Panc1 (cell line): ENCODE data around the gene TNPO2. TPM values are rescaled to one million over a fixed set of nuclear protein-coding genes. Genes with fewer than 3 reads are reported as not detected.
A peak's percentile ranks its signal among the peaks of the same experiment; 100 is the strongest.

Source experiments
- ATAC-seq: fragments of 200-7000 bp; cut with Tn5 transposase; 2 replicates; pipeline ENCODE4 v1.9.1; 2020; ENCODE audit warnings: mild to moderate bottlenecking, moderate library complexity
- BruUV-seq: library from RNA; stranded (reverse); fragments of 400-500 nt; replicated peaks from 2 replicates; lab custom pipeline; 2021; lab: Mats Ljungman, UMichigan
- CTCF ChIA-PET: fragments of 300-600 bp; sonication (Branson Sonifier 250); formaldehyde crosslinking; loops from one replicate; lab custom pipeline; 2022; ENCODE audit warnings: antibody characterized with exemption; lab: Charles Lee
- POLR2A ChIA-PET: fragments of 300-600 bp; sonication (Branson Sonifier 250); formaldehyde crosslinking; loops from one replicate; lab custom pipeline; 2022; ENCODE audit warnings: antibody characterized with exemption; lab: Charles Lee
- DNase-seq: peaks from one replicate; pipeline ENCODE4 v3.0.0-alpha.2; 2010; ENCODE audit warnings: low read depth, low spot score
- H3K27ac ChIP-seq: 2 replicates; pipeline ENCODE4 v1.5.1; 2011; ENCODE audit warnings: mild to moderate bottlenecking, low read length, inconsistent platforms
- H3K27me3 ChIP-seq: fragments of 200-500 bp; sonication (Bioruptor generic); 2 replicates; pipeline ENCODE4 v1.6.0; 2014; ENCODE audit warnings: low read length, inconsistent platforms; ENCODE audit not compliant: control insufficient read depth, insufficient read depth
- H3K36me3 ChIP-seq: fragments of 200-500 bp; sonication (Bioruptor generic); 2 replicates; pipeline ENCODE4 v1.5.1; 2014; ENCODE audit warnings: inconsistent platforms, mild to moderate bottlenecking, low read length, moderate library complexity; ENCODE audit not compliant: control insufficient read depth, insufficient read depth
- H3K4me1 ChIP-seq: 2 replicates; pipeline ENCODE4 v1.5.1; 2011; ENCODE audit warnings: inconsistent platforms, mild to moderate bottlenecking, low read length, moderate library complexity; ENCODE audit not compliant: control insufficient read depth, insufficient read depth
- H3K4me3 ChIP-seq, 2 experiments: 2 replicates each; pipeline ENCODE4 v1.5.1; 2011 to 2012; ENCODE audit warnings: low read depth in 2 of 2, low read length in 2 of 2, mild to moderate bottlenecking in 2 of 2, inconsistent platforms in 1 of 2, moderate library complexity in 1 of 2
- H3K9me3 ChIP-seq: fragments of 200-500 bp; sonication (Bioruptor generic); 2 replicates; pipeline ENCODE4 v1.5.1; 2014; ENCODE audit warnings: low read depth, mild to moderate bottlenecking, inconsistent platforms, low read length, moderate library complexity; ENCODE audit not compliant: control insufficient read depth, insufficient read depth
- CTCF ChIP-seq: fragments of 450-650 bp; IDR thresholded peaks from 2 replicates; pipeline ENCODE4 v1.5.1; 2017; ENCODE audit warnings: mild to moderate bottlenecking
- POLR2AphosphoS5 ChIP-seq: IDR thresholded peaks from 2 replicates; pipeline ENCODE4 v1.6.1; 2012; ENCODE audit warnings: mild to moderate bottlenecking, low read depth, low read length, moderate library complexity
- REST ChIP-seq, 2 experiments: IDR thresholded peaks; 2 replicates each; pipeline ENCODE4 v1.6.1; 2011 to 2012; ENCODE audit warnings: low read depth in 2 of 2, control low read depth in 1 of 2, low read length in 1 of 2, mild to moderate bottlenecking in 1 of 2, moderate library complexity in 1 of 2; ENCODE audit not compliant: insufficient read depth in 1 of 2
- SIN3A ChIP-seq: IDR thresholded peaks from 2 replicates; pipeline ENCODE4 v1.6.1; 2012; ENCODE audit warnings: low read depth, mild to moderate bottlenecking, low read length, moderate library complexity, borderline replicate concordance; ENCODE audit not compliant: insufficient read depth
- TCF7L2 ChIP-seq: IDR thresholded peaks from 2 replicates; pipeline ENCODE4 v1.6.1; 2011; ENCODE audit warnings: mild to moderate bottlenecking, low read depth, low read length, inconsistent platforms
- in situ Hi-C: cut with HindIII; loops from 2 replicates; pipeline ENCODE4 v1.10.0; 2016; ENCODE audit warnings: low sequenced_read_pairs, low pct_unique_long_range_greater_than_20kb
- intact Hi-C: fragments of 100-400 bp; cut with micrococcal nuclease; formaldehyde crosslinking; loops from one replicate; pipeline ENCODE4 v1.10.0; 2022; ENCODE audit not compliant: unreplicated experiment
- total RNA-seq: library from RNA; stranded (reverse); gene quantifications from one replicate; pipeline ENCODE4 v1.2.1, GENCODE V29; 2021; ENCODE audit not compliant: unreplicated experiment

The TNPO2 gene
- total RNA-seq, 1 experiment from 2014 or later: 83.3 TPM

- in situ Hi-C loops (no loop called here), intact Hi-C loops (loop anchor here (10.0 kb wide), 1 partner anchor 112 kb away; no protein-coding TSS in a partner anchor)
- ChIA-PET CTCF (interaction anchor here (0.6 kb wide), 1 partner anchor 1837 kb away, joined by 3 read pairs; no protein-coding TSS in a partner anchor), POLR2A (interaction anchor here (0.5 kb wide), 1 partner anchor 105 kb away, joined by 3 read pairs; no protein-coding TSS in a partner anchor)
- Histone ChIP-seq H3K4me1 (no peaks in the 10 kb centered on the region), H3K36me3 (peaks cover 4% of the 10 kb centered on the region; the same call in 1 of the 2 replicates), H3K4me3 (no peak overlapping the region), H3K27me3 (no peaks in the 10 kb centered on the region), H3K9me3 (no peaks in the 10 kb centered on the region), H3K27ac (no peak overlapping the region)
- DNase-seq (no peak), ATAC-seq (no peak)
- BruUV-seq: no TSS peak
- no peak for TF ChIP-seq REST (IDR thresholded peaks at IDR 0.05; ENCODE audit: insufficient read depth in 1 of 2, low read depth in 2 of 2, low read length in 1 of 2)
- TF ChIP-seq CTCF: no peak
- TF ChIP-seq TCF7L2: no peak
- no peak for TF ChIP-seq SIN3A
- no peak for TF ChIP-seq POLR2AphosphoS5
These were observed 46.8 kb downstream of the TNPO2 start for GRCh38 chr19:12676928-12677327.

GRCh38 chr19:12676384-12676792 is 47.3 kb downstream of the TNPO2 start:
- TF ChIP-seq TCF7L2 (no peak), REST (IDR thresholded peaks at IDR 0.05; ENCODE audit: insufficient read depth in 1 of 2, low read depth in 2 of 2, low read length in 1 of 2) (no peak), CTCF (peak; percentile 90), POLR2AphosphoS5 (no peak; the same call in 1 of the 2 replicates)
- Histone ChIP-seq H3K27me3 (no peaks in the 10 kb centered on the region), H3K4me1 (no peaks in the 10 kb centered on the region), H3K36me3 (peaks cover 4% of the 10 kb centered on the region; the same call in 1 of the 2 replicates), H3K4me3 (no peak overlapping the region), H3K9me3 (no peaks in the 10 kb centered on the region), H3K27ac (no peak overlapping the region)
- ChIA-PET POLR2A (interaction anchor here (0.5 kb wide), 1 partner anchor 104 kb away, joined by 3 read pairs; no protein-coding TSS in a partner anchor), CTCF (interaction anchor here (0.6 kb wide), 1 partner anchor 1837 kb away, joined by 3 read pairs; no protein-coding TSS in a partner anchor)
- peak; percentile 47 for DNase-seq
- intact Hi-C loops (loop anchor here (10.0 kb wide), 1 partner anchor 112 kb away; no protein-coding TSS in a partner anchor), in situ Hi-C loops (no loop called here)
- ATAC-seq: peak; percentile 77
- BruUV-seq: no TSS peak
